Measurements from ENCODE around the gene GATD1.

GATD1 gene

DNA sequence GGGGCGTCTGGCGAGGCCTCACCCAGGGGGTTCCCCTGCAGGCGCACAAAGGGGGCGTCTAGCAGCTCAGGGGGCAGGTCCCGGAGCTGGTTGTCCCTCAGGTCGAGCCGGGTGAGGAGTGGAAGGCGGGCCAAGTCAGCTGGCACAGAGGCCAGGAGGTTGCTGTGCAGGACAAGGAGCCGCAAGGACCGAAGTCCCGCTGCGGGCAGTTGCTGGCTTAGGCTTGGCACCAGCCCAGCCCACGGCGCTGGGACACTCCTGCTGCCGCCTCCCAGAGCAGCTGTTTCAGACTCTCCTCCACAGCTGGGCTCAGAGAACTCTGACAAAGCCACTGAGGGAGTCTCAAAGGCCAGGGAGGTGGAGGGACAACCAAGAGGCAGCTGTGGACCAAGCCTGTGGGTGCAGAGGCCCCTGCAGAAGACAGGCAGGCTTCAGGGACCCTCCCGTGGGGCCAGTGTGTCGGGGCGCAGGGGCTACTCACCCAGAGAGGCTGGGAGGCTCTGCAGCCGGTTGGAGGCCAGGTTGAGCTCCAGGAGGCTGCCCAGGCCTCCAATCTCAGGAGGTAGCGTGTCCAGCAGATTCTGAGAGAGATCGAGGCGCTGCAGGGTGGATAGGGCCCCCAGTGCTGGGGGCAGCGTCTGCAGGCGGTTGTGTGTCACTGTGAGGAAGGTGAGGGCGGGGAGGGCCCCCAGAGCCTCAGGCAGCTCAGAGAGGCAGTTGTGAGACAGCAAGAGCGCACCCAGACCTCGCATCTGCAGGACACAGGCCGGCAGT lies 25.6 kb upstream of the GATD1 start:
- no peak overlapping the region for H3K27ac Mint-ChIP-seq
- no peak overlapping the region for H3K4me3 Mint-ChIP-seq
- no peaks in the 10 kb centered on the region for H3K27me3 Mint-ChIP-seq
- H3K9me3 Mint-ChIP-seq = no peaks in the 10 kb centered on the region
- H3K4me1 Mint-ChIP-seq = peaks cover 11% of the 10 kb centered on the region
- ATAC-seq = no peak
- peaks cover 6% of the 10 kb centered on the region for H3K36me3 Mint-ChIP-seq

DNA sequence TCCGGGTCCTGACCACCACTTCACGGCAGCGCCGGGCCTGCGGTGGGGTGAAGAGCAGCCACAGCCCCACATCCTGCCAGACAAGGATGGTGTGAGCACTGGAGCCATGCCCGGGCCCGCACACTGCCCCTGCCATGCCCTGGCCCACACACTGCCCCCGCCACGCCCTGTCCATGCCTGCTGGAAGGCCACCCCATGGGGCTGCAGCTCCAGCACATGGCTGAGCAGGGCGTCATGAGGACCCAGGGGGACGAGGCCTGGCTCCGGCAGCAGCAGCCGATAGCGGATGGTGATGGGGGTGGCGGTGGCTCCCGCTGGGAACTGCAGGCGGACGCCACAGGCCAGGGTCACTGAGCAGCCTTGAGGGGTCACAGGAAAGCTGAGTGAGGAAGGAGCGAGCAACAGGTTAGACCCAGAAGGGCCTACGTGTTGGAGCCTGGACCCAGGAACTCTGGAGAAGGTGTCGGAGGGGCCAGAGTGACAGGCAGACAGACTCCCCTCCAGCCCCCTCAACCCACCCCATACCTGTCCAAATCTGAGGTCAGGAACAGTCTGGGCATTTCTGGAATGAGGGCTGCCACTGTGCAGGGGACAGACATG lies 24.8 kb upstream of the GATD1 start:
- H3K9me3 Mint-ChIP-seq = no peaks in the 10 kb centered on the region
- peaks cover 10% of the 10 kb centered on the region for H3K4me1 Mint-ChIP-seq
- peaks cover 6% of the 10 kb centered on the region for H3K36me3 Mint-ChIP-seq
- no peak overlapping the region for H3K27ac Mint-ChIP-seq
- no peaks in the 10 kb centered on the region for H3K27me3 Mint-ChIP-seq
- no peak for ATAC-seq
- no peak overlapping the region for H3K4me3 Mint-ChIP-seq

DNA sequence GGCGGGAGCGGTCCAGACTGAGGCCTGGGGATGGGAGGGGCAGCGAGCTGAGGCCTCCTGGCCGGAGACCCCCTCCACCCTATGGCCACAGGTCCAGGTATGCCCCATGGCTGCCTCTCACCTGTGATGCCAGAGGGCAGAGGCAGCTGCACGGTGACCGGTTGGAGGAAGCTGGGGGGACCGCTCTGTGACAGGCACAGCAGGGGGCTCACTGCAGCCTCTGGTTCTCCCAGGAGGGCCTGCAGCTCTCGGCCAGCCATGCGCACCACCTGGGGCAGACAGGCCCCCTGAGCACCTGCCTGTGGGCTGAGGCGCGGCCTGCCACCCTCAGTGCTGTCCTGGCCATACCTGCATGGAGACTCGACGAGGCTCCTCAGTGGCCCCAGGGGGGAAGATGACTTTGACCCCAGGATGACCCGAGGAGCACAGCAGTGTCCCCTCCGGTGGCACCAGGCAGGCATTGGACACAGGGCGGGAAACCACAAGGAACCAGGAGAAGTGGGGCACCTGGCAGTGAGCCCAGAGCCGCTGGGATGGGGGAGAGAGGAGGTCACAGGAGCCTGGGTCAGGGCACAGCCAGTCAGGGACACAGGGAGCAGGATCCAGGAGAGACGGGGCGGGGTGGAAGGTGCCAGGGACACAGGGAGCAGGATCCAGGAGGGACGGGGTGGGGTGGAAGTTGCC lies 24.0 kb upstream of the GATD1 start:
- no peak for ATAC-seq
- Mint-ChIP-seq H3K4me1 (peaks cover 19% of the 10 kb centered on the region), H3K4me3 (no peak overlapping the region), H3K27me3 (no peaks in the 10 kb centered on the region), H3K27ac (no peak overlapping the region), H3K9me3 (no peaks in the 10 kb centered on the region), H3K36me3 (peaks cover 6% of the 10 kb centered on the region)

DNA sequence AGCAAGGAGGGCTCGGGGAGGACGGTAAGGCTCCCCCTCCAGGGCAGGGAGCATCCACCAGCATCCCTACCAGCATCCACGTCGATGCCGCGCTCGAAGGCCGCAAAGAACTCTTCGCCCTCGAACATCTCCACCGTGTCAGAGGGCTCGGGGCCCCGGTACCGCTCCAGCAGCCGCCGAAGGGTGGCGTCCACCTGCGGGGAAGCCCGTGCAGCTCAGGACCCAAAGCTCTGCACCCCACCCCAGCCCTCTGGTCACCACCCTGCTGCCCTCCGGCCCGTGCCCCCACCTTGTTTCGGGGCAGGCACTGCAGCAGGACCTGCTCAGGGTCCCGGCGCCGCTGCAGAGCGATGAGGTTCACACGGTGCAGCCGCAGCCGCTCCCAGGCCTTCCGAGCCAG lies 23.2 kb upstream of the GATD1 start:
- Mint-ChIP-seq H3K36me3 (peaks cover 6% of the 10 kb centered on the region), H3K9me3 (no peaks in the 10 kb centered on the region), H3K4me3 (no peak overlapping the region), H3K27ac (no peak overlapping the region), H3K4me1 (peaks cover 25% of the 10 kb centered on the region), H3K27me3 (no peaks in the 10 kb centered on the region)
- no peak for ATAC-seq

DNA sequence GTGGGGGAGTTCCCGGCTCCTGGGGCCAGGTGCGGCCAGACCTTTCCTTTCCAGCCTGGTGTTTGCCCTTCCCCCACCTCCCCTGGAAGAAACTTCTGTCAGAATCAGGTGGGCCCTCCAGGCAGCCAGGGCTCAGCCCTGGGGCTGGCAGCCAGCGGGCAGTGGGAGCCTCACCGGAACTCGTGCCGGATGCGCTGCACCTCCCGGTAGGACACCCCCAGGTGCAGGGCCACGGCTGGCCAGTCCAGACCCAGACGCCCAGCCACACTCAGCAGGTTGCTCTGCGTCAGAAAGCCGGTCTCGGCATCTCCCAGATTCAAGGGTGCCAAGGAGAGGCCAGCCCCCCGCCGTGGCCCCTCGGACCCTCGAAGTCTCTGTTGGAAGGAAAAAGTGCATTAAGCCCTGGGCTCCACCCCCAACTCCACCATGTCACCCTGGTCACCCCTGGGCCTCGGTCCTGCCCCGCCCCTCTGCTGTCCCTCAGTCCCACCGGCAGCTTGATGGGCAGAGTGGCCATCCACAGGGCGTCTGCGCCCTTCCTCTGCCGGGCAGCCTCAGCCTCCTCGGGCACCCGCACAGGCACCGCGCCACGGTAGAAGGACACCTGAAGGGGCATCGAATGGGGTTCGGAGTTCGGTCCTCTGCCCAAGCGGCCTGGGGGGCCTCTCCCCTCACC lies 22.5 kb upstream of the GATD1 start:
- Mint-ChIP-seq H3K36me3 (peaks cover 6% of the 10 kb centered on the region), H3K9me3 (no peaks in the 10 kb centered on the region), H3K27ac (no peak overlapping the region), H3K4me3 (no peak overlapping the region), H3K27me3 (no peaks in the 10 kb centered on the region), H3K4me1 (peaks cover 25% of the 10 kb centered on the region)
- no peak for ATAC-seq

DNA sequence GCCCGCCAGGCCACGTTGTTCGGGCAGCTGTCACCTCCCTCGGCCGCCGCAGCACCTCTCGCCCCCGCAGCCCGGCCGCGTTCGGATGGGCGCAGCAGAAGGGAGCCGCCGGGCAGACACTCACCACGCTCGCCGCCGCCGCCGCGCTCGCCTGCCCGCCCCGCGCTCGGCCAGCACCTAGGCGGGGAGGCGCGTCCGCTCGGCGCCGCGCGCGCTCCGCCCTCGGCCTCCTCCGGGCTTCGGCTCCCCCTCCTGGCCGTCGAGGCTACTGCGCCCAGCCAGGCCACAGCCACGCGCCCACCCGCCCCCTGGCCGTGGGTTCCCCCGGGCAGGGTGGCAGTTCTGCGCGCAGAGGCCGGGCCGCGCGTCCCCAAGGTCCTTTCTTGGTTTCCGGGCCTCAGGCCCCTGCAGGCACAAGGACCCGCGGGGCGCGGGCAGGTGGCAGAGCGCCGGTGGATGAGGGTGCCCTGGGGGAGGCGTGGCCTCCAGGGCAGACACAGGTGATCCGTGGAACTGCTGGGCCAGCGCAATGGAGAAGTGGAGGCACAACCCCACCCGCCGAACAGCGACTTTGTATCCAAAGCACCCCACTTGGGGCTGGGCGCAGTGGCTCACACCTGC lies 20.9 kb upstream of the GATD1 start, which contains the start of gene SLC25A22:
Gene SLC25A22 (minus strand): TSS at position 189 of the 621 bp plus-strand sequence. CDS start 3,275 bp downstream, outside the sequence.
- no peaks in the 10 kb centered on the region for H3K27me3 Mint-ChIP-seq
- H3K36me3 Mint-ChIP-seq = peaks cover 15% of the 10 kb centered on the region
- H3K9me3 Mint-ChIP-seq = no peaks in the 10 kb centered on the region

DNA sequence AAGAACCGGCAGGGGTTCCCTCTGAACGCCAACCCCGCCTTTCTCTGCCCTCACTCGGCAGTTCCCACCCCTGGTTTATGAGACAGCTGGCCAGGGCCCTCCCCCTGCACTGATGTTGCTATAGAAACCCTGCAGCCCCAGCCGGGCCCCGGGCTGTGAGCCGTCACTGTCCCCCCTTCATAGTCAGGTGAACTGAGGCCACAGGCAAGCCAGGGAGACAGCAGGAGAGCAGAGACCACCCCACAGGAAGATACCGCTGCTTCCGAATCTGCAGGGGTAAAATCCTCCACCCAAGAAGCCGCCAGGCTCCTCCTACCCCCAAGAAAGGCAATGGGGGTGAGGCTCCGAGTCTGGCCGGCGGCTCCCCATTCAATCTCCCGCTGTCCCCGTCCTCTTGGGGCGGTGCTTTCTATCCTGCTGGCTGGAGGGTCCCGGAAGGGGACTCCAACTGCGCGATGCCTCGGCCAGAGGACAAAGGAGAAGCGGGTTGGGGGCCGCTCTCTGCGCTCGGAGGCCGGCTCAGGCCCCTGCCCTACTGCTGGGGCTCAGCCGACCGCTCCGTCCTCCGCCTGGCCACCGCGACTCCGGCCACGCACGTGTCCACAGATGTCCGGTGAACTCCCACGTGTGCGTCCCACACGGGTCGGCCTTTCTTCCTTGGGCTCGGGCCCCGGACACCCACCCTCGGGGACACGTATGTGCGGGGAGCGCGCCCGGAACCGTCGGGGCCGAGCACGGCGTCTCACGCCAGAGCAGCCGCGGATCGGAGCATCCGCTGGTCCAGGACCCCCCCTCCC lies 20.2 kb upstream of the GATD1 start:
- Mint-ChIP-seq H3K27ac (peak overlapping the region; percentile 87), H3K36me3 (peaks cover 21% of the 10 kb centered on the region), H3K4me3 (peak overlapping the region; percentile 88), H3K9me3 (no peaks in the 10 kb centered on the region), H3K4me1 (peaks cover 17% of the 10 kb centered on the region), H3K27me3 (no peaks in the 10 kb centered on the region)
- ATAC-seq = peak; percentile 78

More for the DNA sequence above, 20.9 kb upstream of the GATD1 start, which contains the start of gene SLC25A22:
- peak; percentile 84 for ATAC-seq
- peaks cover 17% of the 10 kb centered on the region for H3K4me1 Mint-ChIP-seq
- H3K4me3 Mint-ChIP-seq = peak within 1 kb of the TSS; percentile 88
- H3K27ac Mint-ChIP-seq = peak within 1 kb of the TSS; percentile 87

DNA sequence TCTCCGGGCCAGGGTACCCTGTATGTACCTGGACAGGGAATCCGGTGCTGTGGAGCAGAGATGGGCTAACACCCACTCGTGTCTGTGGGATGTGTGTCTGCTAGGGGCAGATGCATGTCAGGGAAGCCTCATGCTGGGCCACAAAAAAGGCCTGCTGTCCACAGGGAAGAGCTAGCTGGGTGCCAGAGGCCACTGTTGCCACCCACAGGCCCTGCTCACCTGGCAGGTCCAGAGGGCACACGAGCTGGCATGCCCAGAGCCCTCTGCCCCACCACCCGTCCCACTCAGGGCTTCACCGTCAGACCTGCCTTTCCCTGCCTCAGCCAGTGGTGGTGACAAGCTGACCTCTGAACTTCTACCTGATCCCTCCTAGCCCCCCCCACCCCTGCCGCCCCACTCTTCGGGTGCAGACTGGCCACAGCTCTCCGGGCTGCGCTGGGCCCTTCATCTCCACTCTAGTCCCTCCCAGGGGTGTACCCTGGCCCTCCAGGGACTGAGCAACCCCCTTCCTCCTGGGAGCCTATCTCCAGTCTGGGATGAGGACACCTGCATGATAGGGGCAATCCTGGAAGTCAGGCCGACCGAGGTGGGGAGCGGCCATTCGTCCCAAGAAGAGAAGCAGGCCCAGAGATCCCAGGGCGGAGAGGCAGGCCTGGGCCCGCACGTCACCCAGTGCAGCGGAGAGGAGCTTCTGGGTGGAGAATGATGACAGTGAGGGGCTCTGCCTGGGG lies 19.4 kb upstream of the GATD1 start:
- peaks cover 17% of the 10 kb centered on the region for H3K4me1 Mint-ChIP-seq
- ATAC-seq = no peak
- peaks cover 26% of the 10 kb centered on the region for H3K36me3 Mint-ChIP-seq
- peak overlapping the region; percentile 88 for H3K4me3 Mint-ChIP-seq
- H3K9me3 Mint-ChIP-seq = no peaks in the 10 kb centered on the region
- H3K27ac Mint-ChIP-seq = peak overlapping the region; percentile 87
- H3K27me3 Mint-ChIP-seq = no peaks in the 10 kb centered on the region

DNA sequence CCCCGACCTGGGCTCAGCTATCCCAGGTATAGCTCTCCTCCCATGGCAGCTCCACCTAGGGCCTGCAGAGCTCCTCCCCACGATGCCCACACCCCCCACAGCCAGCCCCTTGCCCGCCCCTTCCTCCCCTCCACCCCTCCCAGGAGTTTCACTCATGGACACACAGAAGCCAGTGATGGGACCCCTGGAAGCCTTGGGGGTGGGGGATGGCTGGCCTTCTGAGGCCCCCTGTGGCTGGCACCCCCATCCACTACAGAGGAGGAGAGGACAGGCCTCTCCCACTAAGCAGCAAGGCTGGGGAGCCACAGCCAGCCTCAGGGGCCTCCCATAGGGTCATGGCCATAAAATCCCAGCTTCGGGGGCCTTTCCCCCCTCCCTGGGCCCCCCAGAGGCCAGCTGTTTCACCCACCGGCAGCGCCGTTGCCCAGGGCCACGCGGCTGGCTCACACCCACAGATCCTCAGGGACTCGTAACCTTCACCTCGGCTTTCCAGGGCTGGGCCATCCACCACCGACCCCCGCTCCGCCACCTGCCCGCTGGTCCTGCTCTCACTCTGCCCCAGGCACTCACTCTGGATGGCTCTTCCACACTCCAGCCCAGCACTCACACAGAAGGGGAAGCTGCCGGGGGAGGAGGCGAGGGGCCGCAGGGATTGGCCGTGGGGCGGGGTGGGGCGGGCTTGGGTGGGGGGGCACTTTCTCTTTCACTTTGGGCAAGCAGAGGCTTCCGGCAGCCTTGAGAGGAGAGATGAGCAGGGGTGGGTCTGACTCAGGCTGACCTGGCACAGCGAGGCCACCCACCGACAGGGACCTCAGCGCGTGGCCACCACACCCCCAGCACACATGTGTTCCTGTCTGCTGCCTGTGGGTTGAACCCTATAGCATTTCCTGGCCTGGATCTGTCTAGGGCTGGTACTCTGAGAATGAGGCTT lies 18.6 kb upstream of the GATD1 start:
- peaks cover 26% of the 10 kb centered on the region for H3K36me3 Mint-ChIP-seq
- peak; percentile 62 for ATAC-seq
- H3K9me3 Mint-ChIP-seq = no peaks in the 10 kb centered on the region
- peak overlapping the region; percentile 88 for H3K4me3 Mint-ChIP-seq
- H3K27me3 Mint-ChIP-seq = peaks cover 3% of the 10 kb centered on the region
- peaks cover 17% of the 10 kb centered on the region for H3K4me1 Mint-ChIP-seq
- peak overlapping the region; percentile 87 for H3K27ac Mint-ChIP-seq

DNA sequence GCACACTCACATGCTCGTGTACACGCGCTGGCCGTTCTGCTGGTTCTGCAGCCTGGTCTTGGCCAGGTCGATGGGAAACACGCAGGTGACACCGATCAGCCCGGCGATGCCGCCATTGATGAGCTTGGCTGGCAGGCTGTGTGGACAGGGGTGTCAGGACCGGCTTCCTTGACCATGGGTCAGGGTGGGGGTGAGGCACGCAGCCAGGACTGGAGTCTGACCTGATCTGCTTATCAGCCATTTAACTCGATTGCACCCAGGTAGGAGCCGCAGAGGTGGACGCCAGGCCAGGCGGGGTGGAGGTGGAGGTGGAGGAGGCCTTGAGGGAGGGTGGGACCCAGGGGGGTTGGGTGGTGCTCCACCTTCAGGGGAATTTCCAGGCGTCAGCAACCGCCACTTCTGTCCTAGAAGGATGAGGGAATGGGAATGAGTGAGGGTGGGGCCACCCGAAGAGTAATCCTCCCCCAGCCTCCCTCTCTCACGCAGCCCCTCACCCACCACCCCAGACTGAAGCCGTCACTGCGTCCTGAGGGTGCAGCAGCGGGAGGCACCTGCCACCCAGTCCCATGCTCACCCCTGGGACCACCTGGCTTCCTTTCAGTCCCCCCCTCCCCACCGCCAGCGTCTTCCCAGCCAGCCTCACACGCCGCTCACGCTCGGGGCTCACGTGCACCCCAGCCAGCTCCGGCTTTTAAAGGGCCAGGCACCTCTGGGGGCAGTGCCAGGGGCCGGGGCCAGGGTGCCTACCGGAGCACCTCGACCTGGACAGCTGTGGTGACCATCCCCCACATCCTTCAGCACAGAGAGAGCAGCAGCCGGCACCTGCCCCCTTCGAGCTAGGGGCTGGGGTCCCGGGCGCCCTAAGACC lies 17.7 kb upstream of the GATD1 start:
- Mint-ChIP-seq H3K27ac (no peak overlapping the region), H3K36me3 (peaks cover 32% of the 10 kb centered on the region), H3K9me3 (no peaks in the 10 kb centered on the region), H3K27me3 (peaks cover 10% of the 10 kb centered on the region), H3K4me3 (peak overlapping the region; percentile 88), H3K4me1 (peaks cover 17% of the 10 kb centered on the region)
- ATAC-seq = no peak

DNA sequence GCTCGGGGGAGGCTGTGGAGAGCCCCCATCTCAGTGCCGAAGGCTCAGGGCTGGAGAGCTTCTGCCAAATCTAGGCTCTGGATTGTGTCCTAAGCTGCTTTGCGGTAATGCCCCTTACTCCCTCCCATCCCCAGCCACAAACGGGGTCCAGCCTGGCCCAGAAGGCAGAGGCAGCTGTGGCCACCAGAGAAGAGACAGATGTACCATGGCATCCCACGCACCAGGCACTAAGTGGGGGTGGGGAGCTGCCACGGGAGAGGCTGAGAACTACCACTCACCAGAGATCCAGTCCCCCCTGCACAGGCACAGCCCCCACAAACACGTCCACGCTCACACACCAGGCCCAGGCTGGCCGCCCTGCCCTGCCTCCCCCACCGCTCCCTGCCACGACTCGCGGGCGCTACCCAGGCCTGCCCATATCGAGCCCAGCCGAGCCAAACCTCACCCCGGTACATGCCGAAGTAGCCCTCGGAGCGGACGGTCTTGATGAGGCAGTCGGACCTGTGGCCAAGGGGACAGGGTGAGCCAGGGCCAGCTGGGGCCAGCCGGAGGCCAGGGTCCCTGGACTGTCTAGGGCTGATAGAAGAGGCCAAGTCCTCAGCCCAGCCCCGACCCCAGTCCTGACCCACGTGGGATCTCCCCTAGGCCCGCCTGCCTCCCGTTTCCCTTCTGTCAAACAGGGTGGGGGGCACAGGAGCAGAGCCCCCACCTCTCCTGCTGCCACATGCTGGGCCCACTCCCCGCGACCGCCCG lies 16.9 kb upstream of the GATD1 start:
- Mint-ChIP-seq H3K4me3 (peak overlapping the region; percentile 5), H3K27ac (no peak overlapping the region), H3K27me3 (peaks cover 11% of the 10 kb centered on the region), H3K9me3 (no peaks in the 10 kb centered on the region), H3K4me1 (peaks cover 22% of the 10 kb centered on the region), H3K36me3 (peaks cover 32% of the 10 kb centered on the region)
- ATAC-seq = no peak

DNA sequence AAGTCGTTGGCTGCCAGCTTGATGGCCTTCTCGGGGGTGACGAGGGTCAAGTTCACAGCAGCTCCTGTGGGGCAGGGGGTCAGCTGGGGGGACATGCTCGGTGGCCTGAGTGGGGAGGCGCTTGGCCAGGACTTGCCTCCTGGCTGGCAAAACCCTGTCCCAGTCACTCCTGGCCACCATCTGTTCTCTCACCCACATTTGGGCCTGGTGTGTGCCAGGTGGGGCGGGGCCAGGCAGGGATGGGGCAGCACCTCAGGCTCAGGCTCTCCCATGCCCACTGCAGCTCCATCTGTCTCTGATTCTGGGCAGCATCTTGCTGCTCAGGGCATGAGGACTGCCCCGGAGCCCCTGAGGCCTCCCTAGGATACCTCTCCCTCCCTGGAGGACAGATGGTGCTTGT lies 16.3 kb upstream of the GATD1 start:
- no peak for ATAC-seq
- no peaks in the 10 kb centered on the region for H3K9me3 Mint-ChIP-seq
- peaks cover 32% of the 10 kb centered on the region for H3K36me3 Mint-ChIP-seq
- H3K27me3 Mint-ChIP-seq = peaks cover 17% of the 10 kb centered on the region
- H3K4me3 Mint-ChIP-seq = no peak overlapping the region
- H3K4me1 Mint-ChIP-seq = peaks cover 22% of the 10 kb centered on the region
- H3K27ac Mint-ChIP-seq = no peak overlapping the region

All from stimulated activated memory B cell treated with anti-CD40 and anti-IgM and Interleukin-4, amounts not matched to agents 10 μg/mL and 1 μg/mL and 100 μg/mL, for 72 hours (primary cell).